Measurements from ENCODE around the gene KIF16B.

The KIF16B gene

DNA sequence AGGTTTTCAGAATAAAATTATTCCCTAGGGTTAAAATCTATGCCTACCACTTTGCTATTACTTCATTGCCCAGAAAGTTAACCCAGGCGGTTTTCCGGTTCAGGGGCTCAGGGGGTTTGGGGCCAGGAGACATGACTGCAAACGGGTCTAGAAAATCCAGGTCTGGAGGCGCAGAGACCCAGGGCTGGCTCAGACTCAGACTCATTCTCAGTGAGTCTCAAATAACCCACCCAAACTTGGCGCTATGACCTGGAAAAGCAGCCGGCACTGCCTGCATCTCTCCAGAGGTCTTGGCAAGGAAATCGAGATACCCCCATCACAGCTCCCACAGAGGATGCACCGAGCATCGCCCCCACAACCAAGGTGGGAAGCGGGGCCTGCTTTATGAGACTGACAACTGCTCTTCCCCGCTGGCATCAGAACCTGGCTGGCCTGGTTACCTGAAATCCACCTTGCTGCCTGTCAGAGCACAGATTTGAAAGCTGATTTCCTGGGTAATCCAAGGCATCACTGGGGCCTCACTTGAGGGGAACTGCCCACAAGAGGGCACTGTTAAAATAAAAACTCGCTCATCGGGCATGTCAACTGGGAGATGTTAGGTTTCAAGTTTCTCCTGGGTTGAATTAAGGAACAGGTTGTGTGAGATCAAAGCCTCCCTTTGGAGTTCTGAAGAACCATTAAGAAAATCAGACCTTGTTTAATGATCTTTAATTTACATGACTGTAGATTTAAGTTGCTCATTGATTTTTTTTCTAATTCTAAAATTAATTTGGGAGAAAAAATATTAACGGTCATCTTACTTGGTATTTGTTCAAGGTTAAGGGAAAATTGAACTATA is 55.1 kb downstream of the KIF16B start:
- no peak for DNase-seq

DNA sequence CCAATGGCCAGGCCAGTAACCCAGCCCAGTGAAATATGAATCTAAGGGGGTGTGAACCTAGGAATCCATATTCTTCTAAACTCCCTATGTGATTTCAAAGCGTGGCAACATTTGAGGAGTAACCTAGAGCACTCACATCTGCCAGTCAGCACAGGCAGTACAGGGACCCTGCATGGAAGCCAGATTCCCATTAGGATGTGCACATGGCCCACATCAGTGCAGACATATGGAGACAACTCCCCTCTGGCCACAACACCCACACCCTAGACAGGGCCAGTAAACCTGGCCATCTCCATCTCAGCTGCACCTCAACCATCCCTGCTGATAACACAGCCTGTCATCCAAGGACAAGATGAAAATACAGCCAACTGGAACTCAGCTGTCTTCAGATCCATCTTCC is 56.5 kb downstream of the KIF16B start:
- DNase-seq, result no peak

DNA sequence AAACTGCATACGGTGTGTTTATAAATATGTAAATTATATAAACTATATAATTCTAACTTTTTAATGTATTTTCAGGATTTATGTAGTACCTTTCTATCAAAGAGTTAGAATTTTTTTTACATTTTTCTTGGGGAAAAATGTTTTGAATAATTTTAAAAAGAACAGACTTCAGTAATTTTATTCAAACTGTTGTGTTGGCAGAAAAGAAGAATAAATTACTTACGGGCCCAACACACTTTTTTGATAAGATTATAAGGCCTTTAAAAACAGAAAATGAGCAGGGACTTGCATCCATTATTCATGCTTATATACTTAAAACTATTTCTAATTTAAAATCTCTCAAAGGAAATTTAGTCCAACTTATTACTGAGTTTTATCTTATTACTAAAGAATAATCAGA is 58.2 kb downstream of the KIF16B start:
- no peak for DNase-seq

DNA sequence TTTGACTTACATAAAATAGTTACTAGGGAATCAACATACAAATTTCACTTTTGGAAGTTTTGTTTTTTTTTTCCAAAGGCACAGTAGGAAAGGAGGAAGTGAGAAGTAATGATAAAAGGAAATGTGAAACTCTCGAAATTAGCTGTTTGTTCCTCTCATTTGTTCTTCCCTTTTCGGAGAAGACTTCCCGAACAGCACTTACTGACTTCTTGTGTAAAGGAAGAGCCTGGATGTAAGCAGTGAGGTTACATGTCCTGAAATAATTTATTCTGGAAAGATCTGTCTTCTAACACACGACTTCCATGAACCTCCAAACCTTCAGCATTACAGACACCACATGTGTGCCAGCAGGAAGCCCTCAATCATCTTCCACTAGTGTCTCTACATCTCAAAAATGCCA is 59.1 kb downstream of the KIF16B start:
- no peak for DNase-seq

DNA sequence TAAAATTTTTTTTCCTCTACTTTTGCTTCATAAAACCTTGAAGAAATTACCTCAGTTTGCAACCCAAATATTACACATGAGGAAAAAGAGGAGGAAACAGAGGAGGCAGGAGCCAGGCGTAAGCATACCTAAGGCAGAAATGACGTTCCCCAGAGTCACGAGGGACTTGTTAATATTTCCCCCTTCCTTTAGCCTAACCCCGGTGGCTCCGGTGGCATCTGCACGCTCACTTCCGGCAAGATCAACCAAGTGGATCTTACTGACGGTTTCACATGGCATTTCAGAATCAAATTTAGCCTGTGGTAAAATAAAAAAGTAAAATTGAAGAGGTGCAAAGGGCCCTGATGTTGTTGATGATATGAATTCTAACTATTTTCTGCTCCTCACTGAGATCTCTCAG is 67.4 kb downstream of the KIF16B start:
- DNase-seq, result no peak

DNA sequence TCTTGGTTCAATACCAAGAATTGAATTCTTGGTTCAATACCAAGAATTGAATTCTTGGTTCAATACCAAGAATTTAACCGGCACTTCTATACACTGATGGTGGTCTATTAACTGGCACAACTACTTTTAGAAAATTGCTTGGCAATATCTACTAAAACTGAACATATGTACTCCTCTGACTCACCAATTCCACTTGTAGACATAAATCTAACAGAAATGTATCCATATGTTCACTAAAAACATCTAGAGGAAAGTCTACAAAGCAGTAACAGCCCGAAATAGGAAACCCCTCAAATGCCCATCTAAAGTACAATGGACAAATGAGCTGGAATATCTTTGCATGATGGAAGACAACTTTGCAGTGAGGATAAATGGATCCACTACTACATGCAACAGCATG is 71.9 kb downstream of the KIF16B start:
- DNase-seq, result no peak

DNA sequence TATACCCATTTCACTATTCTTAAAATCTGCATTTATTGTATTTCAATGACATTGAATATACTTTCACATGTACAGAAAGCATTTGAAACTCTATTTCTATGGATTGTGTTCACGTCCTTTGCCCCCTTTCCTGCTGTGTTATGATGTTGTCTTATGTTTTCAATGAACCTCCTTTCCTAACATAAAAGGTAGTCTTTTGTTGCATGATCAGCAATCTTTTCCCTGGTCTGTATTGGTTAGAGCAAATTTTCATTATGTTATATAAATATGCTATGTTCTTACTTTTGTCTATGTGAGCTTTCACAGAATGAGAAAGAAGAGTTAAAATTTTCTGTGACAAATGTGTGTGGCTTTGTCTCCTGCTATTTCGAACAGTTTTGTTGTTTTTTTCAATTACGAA is 73.1 kb downstream of the KIF16B start:
- DNase-seq, result no peak

DNA sequence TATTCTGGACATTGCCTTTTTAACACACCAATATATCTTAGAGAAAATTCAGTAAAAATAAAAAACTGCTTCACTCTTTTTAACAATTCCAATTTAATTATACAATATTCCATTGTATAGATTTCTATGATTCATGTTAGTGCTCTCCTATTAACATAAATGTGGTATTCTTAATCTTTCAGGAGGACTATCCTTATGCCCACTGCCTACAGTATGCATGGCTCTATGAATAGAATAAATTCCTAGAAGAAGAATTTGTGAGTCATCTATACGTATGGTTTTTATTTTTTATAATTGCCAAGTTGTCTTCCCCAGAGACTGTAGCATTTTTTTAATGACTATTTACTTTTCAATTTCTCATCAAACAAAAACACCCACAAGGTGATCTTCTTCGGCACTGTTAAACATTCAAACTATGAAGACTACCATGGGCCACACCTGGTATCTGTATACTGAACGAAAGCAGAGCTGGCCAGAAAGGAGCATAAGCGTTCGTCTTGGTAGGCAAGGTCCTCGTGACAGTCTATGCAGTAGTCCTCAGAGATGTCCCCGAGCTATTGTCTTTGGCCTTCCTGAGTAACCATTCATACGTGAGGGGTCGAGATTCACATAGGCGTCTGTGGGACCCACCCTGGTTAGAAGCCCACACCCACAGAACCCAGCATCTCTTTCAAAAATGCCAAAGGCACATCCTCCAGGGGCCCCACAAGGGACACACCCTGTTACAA is 74.6 kb downstream of the KIF16B start:
- DNase-seq, result no peak

DNA sequence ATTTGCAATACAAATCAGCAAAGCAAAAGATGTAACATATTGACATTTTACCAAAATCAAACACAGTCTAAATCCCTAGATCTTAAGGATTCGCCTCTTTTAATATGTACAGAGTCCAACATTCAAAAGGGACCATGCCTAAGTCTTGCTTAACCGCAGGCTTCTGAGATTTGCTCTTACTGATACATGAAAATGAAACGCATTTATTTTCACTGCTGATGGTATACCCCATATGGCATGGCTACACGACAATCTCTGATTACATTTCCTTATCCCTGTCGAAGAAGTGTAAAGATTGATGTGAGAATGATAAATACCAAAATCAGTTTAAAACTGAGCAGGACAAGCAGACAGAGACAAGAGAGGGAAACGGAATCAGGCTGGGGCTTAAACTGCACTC is 75.4 kb downstream of the KIF16B start:
- DNase-seq, result no peak

DNA sequence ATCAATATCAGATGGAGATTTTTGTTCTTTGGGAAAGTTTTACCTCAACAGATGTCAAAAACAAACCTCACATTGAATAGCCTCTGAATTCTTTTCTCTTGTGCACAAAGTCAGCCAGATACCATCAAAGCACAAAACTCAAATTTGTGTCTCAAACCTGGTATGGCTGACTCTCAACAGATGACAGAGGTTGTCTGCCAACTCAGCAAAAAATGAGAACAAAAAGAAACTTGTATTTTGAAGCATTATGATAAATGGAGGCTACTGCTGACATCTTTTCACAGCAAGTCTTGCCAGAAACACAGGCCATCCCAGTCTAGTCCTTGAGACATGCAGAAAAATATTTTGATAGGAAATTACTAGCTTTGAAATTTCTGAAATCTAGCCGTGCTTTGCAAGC is 79.8 kb downstream of the KIF16B start:
- no peak for DNase-seq

DNA sequence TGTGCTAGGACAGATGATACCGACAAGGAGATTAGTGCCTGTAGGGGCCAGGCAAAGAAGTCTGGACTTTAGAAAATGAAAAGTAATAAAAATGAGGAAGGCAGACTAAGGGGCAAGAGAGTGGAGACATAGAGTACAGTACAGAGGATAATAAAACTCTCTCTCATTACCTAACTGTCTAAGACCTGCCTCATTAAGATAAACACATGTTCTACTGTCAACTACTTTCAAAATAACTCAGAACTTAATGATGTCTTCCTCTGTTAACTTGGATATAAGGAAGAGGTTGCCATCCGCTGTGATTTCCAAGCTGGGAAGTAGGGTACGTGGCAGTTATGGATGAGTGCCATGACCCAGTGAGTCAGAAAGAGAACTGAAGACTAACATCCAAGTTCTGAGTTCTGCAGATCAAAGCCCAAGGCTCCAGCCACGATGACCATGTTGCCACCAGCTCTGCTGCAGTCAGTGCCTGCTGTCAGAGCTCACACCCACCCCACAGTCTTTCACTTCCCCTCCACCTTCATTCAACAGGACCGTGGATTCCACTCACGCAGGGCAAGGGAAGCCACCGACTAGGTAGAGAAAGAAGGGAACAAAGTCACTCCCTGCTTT is 81.8 kb downstream of the KIF16B start:
- no peak for DNase-seq

DNA sequence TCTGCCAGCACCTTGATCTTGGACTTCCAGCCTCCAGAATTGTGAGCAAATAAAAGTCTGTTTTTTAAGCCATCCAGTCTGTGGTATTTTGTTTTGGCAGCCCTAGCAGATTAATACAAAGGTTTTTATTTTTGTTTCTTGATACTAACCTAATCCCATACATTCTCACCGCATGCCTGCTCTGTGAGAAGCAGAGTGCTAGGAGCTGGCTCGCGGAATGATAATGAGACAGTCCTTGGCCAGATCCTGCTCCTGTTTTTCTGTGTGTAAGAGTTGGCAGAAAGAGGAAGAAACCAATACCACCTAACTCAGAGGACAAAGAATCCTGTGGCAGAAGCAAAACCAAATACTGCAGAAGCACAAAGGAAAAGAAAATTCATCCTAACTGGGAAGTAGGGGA is 82.6 kb downstream of the KIF16B start:
- no peak for DNase-seq

DNA sequence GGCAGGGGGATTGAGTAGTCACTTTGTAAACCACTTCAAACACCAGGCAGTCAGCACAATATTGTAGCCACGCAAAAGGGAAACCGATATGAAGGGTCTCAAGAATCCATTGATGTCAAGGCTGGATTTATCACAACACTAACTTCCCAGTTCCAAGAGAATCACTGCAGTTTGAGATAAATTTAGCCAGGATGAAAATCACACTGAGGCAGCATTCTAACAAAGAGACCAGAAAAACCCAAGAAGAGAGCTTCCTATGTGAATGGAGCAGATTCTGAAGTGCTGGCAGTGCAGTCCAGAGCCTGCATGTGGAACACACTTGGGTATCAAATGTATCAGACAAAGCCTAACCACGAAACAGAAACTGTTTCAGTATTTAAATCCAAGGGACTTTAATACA is 84.6 kb downstream of the KIF16B start:
- no peak for DNase-seq

DNA sequence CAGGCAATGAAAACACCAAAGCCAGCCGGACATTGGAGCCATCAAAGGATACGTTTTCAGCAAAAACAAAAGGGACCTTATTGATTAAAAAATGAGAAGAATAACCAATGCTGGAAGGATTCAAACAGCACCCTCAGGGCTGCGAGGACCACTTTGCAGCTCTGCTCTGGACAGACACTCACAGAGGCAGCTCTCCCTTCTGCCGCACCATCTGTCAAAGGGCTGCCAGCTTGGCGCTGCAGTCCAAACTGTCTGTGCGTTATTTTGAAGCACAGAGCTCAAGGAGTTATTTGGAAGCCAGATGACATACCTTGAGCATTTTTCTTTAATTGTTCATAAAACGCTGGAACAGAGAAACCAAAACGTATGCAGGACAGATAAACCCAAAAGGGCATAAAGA is 85.2 kb downstream of the KIF16B start:
- DNase-seq, result no peak

DNA sequence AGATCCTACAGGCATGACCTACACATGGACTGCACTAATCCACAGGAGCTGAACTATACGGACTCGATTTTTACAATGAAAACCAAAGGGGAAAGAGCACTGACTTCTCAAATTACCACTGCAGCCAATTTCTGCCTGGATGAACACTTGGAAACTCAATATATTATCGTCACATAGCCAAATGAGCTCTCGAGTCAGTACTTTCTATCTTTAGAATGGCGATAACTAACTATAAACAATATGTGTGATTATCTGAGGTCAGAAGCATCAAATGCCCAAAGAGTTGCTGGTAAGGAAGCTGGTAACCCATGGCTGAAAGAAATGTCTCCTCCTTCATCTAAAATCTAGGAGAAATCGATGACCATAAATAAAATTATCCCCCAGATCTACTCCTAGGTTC is 86.7 kb downstream of the KIF16B start:
- no peak for DNase-seq

DNA sequence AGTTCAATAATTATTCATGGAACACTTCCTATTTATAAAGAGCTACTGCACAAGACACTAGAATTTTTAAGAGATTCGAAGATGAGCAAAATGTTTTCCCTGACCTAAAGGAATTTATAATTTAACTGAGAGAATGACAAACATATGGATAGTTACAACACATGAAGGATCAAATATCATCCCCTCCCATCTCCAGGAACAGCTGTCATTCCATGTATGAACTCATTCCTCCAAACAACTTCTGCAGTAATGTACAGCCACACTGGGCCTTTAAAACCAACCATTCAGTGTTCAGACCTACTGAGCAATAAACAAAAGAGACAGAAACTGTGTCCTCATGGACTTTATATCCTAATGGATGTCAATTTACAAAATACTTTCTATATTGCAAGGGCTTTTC is 87.8 kb downstream of the KIF16B start:
- DNase-seq, result no peak

DNA sequence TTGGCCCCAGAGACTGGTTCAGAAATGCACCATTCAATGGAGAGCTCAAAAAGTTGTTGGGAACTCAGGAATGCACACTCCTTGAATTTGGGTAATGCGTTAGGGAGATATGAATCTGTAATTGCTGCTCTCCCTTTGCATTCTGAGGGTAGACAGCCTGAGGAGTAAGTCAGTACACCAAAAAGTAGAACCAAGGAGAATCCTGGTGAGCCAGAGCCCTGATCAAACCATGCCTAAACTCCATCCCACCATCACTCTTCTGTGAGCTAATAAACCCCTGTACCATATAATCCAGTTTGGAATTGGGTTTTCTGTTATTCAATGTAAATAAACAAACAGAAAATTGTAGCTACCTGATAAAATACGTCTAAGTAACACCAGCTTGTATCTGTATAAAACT is 90.2 kb downstream of the KIF16B start:
- no peak for DNase-seq

DNA sequence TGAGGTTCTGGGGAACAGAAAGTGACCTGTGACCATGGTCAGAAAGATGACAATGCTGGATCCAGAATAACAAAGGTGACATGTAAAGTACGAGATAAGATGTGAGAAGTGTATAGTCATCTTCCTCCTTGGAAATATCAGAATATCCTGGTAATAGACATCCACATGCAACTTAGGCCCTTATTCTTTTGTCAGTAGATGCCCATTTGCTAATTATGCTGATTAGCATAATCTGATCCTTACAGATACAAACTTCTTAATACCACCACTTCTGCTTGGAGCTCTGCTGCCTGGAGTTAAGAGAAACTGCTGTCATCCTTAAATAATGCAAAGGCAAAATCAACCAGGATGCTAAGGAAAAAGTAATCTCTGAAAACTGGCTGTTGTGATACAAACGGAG is 91.3 kb downstream of the KIF16B start:
- no peak for DNase-seq

DNA sequence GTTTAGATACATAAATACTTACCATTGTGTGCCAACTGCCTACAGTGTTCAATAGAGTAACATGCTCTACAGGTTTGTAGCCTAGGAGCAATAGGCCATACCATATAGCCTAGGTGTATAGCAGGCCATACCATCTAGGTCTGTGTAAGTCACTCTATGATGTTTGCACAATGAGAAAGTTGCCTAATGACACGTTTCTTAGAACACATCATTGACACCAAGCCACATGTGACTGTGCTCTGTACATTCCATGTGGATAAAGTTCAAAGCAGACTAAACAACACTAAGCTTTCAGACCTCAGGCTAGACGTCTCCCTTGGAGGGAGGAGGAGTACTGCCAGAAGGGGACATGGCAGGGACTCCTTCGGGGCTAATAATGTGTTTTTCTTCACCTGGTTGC is 93.6 kb downstream of the KIF16B start:
- DNase-seq, result no peak

DNA sequence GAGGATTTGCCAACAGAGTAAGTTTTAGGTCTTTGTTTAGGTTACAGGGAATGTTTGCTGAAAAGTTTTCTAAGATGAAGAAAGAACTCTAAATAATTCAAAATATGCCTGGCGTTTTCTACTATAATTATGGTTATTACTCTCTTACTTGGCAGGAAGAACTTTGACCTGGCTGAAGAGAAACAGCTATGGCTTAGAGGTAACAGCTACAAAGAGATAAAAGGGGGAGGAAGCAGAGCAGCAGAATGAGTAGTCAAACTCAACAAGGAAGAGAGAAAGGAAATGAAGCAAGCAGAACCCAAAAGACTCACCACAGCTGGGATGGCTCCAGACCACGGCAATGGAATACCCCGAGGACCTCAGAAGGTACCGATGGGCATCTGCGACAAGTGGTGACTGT is 95.6 kb downstream of the KIF16B start:
- no peak for DNase-seq

DNA sequence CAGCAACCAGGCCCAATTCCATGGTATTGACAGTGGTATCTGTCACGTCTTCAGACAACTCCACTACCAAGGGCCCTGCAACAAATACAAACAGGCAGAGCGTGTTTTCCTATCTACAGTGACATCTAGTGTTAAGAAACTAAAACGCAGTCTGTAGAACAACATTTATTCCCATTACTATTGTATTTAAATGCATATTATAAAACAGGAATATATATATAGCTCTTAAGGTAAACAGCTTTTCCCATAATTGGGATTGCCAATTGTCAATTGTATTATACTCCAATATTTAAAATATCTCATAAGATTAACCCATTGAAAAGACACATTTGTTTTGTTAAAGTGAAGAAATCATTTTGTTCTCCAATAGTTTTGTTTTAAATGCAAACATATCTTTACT is 97.2 kb downstream of the KIF16B start:
- no peak for DNase-seq

DNA sequence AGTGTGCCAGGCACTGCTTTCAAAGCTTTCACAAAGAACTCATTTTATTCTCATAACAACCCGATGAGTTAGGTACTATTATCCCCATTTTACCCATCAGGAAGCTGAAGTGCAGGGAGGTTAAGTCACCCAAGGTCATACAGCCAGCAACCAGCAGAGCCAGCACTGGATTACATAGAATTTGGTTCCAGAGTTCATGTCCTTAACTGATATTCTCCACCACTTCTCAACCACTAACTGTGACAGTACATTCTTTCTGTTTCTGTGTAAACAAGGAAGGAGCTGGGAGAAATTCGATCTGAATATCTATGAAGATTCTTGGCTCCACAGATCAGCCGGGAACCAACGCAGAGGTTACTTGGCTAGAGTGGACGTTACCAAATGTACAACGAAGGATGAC is 98.0 kb downstream of the KIF16B start:
- no peak for DNase-seq

DNA sequence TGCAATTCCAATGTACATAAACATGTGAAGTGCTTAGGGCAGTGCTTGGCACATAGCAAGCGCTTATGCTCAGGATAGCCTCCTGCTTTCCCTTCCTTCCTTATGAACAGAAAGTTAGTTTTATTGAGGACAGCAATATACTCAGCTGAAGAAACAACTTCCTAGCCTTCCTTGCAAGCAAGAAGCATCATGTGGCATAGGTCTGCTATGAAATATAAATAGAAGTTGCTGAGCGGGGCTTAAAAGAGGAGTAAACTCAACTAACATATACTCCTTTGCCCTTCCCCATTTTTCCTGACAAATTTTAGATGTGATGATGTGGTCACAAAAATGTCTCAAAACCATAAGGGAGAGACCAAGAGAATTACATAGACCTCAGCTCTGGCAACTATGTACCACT is 98.9 kb downstream of the KIF16B start:
- DNase-seq, result no peak

Data from stimulated activated CD4-positive, alpha-beta T cell treated with anti-CD3 and anti-CD28 coated beads, Interleukin-4, amount 100 ng/mL, for 24 hours (primary cell).